Epithelial cell of esophagus (primary cell): Measurements from ENCODE around the gene ARL14.

Experiments used
- DNase-seq: peaks from one replicate; pipeline ENCODE4 v3.0.0; 2010; ENCODE audit warnings: low read depth
- H3K4me3 ChIP-seq: 2 replicates; pipeline ENCODE4 v1.5.1; 2011; ENCODE audit warnings: mild to moderate bottlenecking, low read length, control low read depth
- TF ChIP-seq, protein P1 (sequence below): IDR thresholded peaks from 2 replicates; pipeline ENCODE4 v1.5.1; 2011; ENCODE audit warnings: low read depth, mild to moderate bottlenecking, low read length, control low read depth, inconsistent platforms; ENCODE audit not compliant: insufficient read depth; ENCODE audit errors: missing control alignments

ARL14 gene

DNA sequence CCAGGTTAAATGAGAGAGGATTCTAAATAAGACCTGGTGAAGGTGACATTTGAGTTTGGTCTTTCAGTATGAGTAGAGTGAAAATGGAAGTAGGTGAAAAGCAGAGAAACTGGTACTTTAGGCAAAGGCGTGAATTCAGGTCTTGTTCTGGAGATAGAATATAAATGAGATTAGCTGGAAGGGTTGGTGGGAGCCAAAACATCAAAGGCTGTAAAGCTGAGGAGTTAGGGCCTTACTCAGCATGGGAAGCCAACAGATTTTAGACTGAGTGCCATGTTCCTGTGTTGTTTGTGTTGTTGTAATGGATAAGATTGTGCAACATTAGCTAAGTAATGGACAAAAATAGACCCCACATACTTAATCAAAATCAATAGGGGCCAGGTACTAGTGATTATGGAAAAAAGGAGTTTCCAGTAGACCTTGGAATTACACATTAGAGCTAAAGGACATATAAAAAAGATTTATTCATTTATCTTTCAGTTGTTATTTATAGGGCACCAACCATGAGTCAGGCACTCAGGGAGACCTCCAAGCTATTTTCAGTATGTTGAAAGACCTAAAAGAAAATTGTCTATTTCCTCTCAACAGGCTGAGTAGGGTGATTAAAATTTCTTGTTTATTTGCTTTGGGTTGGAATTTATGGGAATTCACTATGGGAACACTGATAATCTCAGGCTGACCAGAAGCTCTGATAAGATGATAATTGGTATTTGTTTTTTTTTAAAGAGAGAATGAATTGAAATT is 20.8 kb downstream of the ARL14 start:
- H3K4me3 ChIP-seq, result no peak overlapping the region
- DNase-seq, result no peak
- TF ChIP-seq, protein P1, sequence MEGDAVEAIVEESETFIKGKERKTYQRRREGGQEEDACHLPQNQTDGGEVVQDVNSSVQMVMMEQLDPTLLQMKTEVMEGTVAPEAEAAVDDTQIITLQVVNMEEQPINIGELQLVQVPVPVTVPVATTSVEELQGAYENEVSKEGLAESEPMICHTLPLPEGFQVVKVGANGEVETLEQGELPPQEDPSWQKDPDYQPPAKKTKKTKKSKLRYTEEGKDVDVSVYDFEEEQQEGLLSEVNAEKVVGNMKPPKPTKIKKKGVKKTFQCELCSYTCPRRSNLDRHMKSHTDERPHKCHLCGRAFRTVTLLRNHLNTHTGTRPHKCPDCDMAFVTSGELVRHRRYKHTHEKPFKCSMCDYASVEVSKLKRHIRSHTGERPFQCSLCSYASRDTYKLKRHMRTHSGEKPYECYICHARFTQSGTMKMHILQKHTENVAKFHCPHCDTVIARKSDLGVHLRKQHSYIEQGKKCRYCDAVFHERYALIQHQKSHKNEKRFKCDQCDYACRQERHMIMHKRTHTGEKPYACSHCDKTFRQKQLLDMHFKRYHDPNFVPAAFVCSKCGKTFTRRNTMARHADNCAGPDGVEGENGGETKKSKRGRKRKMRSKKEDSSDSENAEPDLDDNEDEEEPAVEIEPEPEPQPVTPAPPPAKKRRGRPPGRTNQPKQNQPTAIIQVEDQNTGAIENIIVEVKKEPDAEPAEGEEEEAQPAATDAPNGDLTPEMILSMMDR, result no peak

- no peak overlapping the region for H3K4me3 ChIP-seq
- DNase-seq, result no peak
- TF ChIP-seq, protein P1, result no peak
Measured at GRCh38 chr3:160698599-160699195, 21.7 kb downstream of the ARL14 start.

DNA sequence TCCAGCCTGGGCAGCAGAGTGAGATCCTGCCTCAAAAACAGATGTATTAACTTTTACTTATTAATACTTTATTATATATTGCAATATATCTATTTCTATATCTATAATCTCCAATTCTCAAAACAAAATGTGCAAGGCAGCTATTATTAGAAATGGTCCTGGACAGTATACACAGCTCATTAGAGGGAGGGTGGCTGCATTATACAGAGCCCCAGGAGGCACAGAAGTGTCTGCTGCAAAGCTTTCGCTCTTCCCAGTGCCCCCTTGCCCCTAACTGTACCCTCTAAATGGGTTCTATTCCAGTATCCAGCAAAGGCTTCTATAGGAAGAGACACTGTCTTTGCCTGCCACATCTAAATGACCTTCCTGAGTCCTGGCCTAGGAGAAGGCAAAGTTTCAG is 24.5 kb downstream of the ARL14 start:
- TF ChIP-seq, protein P1, result no peak
- H3K4me3 ChIP-seq, result no peak overlapping the region
- DNase-seq, result no peak

DNA sequence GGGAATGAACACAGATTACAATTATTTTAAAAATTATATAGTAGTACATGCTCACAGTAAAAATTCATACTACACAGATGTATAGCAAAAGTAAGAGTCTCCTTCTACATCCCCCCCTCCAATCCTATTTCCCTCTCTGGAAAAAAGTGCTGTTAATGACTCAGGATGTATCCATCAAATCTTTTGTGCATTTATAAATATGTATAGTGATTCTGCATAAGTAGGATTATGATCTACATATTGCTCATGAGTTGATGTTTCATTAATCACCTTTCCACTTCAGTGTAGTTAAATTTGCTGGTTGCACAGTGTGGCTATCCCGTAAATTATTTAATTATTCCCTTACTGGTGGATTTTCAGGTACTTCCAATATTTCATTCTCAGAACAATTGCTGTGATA is 25.3 kb downstream of the ARL14 start:
- no peak for DNase-seq
- TF ChIP-seq, protein P1, result no peak
- H3K4me3 ChIP-seq, result no peak overlapping the region

GRCh38 chr3:160703974-160704373 is 27.0 kb downstream of the ARL14 start:
- TF ChIP-seq, protein P1, result no peak
- no peak overlapping the region for H3K4me3 ChIP-seq
- DNase-seq, result no peak

- TF ChIP-seq, protein P1, result peak; percentile 65
- DNase-seq, result peak; percentile 71
- no peak overlapping the region for H3K4me3 ChIP-seq
Measured at GRCh38 chr3:160707187-160707794, 30.3 kb downstream of the ARL14 start.
